NCI-H2029 (cell line): ENCODE results near the gene POU3F3.

Experiments used
- DNase-seq: peaks from one replicate; lab custom pipeline; 2025; lab: John Stamatoyannopoulos, UW

The POU3F3 gene

DNA sequence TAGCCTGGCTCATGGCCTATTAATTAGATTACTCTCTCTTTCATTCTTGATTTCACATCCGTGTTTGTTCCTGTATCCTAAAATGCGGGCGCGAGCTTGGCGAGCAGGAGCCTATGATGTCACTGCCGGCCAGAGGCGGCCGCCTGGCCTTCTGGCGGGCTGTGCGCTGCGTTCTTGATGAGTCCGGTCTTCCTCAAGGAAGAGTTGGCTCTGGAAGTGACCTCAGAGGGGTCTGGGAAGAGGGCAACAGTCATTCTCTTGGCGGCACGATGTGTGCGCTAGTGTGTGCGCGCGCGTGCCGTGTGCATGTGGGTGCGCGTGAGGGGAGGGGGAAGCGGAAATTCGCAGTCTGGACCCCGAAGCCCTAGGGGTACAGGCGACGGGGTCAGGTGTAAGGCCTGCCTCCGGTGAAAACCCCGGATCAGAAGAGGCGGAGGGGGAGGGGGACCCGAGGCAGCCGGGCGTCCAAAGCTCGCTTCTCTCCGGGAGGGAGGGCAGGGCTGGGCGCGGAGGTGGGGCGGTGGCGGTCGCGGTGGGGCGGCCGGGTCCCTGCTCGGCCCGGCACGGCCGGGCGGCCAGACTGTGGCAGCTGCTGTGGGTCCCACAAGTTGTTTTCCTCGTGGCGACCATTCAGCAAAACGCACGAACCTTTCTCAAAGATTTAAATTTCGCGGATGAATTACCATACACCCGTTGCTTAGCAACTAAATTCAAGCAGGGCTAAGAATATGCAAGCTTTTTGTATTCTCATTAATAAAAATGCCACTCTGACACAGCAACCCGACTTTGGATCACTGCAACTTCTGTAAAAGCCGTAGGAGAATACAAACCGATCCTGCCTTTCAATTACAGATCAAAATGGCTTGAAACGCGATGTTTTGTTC is 8.4 kb downstream of the POU3F3 start:
- DNase-seq, result no peak

DNA sequence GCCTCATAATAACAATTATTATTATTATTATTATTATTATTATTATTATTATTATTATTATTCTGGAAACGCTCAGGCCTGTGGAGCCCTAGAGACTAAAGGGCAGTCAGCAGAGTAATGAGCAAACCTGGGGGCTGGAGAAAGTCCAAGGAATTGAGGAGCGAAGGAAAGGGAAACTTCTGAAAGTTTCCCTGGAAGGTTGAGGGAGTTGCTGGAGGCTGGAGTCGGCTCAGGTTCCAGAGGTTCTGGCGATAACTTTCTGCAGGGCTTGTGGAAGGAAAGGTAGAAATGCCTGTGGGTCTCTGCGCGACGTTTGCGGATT is 9.2 kb downstream of the POU3F3 start:
- DNase-seq, result no peak

DNA sequence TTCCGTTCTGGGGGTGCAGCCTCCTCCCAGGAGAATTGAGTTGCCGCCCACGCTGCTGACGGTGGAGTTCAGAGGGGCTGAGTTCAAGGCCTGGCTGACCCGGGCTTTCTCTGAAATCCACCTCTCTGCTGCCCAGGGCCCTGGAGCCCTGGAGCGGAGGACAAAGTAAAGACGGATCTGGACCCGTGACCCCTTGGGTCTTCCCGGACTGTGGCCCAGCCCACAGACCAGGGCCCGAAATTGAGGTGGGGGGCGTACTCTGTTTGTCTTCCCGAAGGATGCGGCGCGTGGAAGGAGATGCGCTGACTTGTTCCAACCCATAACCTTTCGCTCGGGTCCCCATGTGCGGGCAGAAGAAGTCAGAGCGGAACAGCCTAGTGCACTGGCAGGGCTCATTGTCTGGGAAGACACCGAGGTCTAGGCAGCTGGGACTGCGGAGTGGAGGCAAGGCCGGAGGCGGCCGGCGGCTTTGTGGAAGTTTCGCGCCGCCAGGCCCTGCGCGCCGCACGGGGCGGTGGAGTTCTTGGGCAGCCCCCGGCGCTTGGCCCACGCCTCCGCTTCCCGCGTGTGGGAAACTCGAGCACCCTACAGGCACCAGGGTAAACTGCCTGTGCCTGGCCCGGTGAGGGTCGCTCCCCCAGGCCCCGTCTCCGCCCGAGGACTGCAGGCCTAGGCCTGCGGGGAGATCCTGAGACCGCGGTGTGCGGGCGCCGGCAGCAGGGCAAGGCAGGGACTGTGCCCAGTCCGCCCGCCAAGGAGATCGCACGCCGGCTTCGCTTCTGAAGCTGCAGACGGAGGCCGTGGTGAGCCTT is 9.8 kb downstream of the POU3F3 start:
- DNase-seq, result no peak

DNA sequence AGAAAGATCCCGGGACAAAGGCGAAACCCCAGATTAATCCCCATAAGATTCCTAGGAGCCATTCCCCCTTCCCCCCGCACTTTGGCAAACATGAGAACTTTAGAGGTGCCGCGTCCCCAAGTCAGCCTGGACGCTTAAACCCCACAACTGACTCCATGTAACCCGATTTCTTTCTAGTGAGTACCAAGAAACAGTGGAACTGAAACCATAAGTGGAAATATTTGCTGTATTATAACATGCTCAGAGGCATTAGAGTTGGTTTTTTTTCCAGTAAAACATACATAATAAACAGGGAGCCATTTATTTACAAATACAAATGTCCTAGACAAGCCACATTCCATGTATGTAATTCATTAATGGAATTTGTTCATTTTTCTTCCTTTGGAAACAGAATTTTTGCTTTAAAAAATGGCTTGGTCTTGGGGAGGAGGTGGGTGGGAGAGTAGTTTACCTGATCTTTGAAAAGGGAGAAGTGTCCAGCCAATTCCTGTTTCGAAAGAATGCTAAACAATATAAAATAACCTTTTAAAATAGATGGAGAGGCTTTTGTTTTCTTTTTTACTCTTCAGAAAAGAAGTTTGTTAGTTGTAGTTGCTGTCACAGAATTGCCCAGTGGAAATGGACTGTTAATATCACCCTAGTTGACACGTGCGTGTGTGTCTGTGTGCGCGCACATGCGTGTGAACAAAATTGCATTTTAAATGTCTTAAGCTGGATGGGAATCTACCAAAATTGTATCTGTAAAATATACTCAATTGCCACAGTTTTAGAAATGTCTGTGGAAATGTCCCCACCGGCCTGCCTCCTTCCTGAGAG is 10.6 kb downstream of the POU3F3 start:
- no peak for DNase-seq

DNA sequence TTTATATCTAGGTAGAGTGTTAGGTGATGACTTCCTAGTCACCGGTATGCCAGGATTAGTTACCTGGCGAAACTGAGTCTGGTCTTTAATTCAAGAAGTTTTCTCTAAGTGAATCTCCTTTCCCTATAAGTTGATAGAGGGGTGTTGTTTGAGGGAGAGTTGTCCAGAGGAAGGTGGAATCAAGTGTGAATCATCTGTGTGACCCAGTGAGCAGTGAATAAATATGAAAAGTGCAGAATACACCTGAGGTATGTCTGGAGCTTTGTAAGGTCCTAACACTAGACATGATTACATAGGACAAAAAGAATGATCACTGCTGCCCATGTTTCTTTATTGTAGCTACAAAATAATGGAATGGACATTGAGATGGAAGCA is 11.2 kb downstream of the POU3F3 start:
- no peak for DNase-seq

DNA sequence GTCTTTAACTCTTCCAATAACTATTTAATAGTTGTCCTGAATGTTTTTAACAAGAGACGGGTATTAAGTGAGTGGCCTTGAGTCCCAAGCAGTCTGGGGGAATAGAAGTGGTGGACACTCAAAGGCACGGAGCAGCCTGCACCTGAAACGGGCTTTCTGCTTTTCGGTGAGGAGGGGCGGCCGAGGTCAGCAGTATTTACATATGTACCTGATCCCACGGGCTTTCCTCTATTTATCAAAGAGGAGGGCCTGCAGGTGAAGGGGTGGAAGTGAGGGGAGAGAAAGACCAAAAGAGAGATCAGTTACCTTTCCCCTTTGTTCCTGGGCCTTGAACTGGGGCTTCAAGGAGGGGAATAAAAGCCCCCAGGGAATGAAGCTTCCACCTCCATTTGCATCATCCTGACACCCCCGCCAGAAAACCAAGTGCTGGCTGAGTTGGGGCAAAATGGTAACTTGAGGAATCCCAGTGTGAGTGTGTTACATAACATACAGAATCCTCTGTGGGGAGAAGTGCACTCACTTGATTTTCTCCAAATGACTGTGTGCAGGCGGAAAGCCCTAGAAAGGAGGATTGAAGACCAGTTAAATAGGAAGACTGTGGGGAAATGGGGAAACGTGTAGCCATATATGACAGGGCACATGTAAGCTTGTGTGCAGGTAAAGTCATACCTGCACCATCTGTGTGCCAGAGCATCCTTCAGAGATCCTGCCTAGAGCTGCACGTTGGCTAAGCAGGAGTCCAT is 12.4 kb downstream of the POU3F3 start:
- DNase-seq, result no peak

DNA sequence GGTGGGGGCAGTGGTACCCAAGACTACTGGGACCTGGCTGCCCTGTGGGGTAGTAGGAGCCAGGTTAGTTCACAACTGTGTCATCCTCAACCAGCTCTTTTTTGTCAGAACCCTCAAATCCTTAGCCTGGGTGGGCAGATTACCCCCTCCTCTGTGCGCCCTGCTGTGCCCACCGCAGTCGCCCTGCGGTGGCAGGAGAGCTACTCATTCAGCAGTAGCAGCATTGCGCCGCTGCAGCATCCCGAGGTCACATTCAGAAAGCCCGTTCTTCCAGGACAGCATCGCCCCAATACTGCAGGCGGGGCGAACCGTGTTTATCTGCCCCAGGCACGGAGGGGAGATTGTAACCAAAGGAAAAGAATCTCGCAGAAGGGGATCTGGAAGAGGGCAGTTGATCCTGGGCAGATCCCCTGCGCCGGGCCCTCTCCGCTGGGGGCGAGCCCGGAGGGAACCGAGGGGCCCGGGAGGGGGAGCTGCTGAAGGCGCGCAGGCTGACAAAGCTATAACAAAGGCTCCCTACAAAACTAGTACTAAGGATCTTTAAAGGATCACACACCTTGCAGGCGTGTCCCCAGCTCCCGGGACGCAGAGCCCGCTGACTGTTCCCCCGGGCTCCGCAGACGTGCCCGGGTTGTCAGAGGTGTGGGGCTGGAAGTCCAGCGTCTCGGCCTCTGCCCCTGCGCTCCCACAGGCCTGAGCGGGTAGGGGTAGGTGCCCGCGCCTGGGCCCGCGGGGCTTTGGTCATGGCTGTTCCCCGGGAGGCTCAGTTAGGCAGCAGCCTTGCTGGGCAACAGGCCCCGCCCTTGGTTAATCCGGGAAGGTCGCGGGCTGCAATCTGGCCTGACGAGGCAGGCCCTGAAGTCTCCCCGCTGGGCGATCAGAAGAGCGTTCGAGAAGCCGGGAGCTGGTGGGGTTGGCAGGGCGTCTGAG is 13.2 kb downstream of the POU3F3 start:
- no peak for DNase-seq

DNA sequence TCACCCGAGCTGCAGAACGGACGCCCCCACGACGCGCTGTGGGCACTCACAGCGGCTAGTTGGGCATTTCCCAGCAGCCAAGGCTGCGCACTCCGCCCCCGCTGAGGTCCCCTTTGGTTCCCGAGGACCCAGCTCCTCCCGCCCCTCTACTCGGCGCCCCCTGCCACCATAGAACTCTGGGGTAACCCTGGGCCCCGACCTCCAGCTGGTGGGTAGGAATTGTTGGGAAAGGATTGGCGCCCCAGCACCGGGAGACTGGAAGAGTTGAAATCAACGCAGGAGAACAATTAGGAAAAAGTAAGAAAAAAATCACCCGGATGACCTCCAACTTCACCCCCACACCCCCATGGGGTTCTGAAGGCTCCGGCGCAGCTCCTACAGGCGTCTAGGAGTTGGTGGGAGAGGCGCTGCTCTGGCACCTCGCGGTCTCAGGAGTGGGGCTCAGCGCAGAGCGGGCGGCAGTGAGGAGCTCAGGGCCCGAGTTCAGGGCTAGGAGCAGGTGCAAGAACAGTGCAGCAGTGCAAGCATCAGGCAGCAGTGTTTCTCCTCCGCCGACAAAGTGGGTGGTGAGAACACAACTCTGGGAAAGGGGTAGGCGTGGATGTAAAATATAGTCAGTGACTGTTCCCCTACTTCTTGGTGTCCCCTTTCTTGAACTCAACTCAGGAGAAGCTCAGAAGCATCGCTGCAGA is 14.0 kb downstream of the POU3F3 start:
- DNase-seq, result no peak

DNA sequence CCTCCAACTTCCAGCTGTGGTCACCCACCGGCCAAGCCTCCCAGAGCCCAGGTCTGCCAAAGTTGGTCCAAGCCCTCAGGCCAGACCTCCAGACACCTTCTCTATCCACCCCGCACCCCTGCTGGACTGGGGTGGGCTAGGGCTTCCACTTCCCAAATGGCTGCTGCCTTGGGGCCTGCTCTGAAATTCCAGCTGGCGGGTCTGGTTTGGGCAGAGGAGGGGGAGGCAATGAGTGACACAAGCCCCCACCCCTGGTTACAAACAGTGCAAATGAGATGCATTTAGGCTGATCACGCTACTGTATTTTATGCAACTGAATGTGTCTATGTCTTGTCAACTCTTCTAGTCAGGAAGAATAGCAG is 14.6 kb downstream of the POU3F3 start:
- DNase-seq, result no peak

DNA sequence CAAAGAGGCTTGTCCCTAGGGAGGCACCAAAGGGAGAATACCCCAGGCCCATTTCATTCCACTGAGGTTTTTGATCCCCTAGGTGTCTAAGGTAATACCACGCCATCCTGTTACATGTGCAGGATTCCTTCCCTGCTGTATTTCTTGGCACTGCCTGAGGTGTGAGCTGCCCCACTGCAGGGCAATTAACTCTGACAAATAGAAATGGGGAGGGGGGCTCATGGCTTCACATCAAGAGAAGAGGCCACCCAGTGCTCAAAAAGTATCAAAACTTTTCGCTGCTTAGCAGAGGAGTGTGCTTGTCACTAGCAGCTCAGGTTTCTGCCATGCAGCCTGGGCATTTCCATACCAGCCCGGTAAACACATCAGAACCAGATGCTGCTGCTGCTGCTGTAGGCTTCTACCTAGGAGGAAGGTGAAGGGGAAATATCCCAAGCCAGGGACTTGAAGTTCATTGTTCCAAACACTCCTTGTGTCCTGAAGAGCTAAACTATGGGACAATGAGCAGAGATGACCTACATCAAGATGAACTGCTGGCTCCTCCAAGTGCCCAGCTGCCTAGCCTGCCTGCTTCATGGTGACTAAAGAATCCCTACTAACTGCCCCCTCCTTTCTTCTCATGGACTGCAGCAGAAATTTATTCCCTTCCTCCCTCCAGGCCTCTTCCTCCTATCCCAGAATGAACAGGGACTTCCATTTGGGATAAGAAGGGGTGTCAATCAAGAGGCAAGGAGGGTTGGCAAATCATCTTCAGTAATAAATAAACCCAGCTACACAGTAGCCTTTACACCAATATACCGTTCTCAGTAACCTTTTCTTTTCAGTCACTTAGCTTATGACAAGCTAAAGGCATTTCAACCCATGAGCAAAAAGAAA is 16.4 kb downstream of the POU3F3 start:
- no peak for DNase-seq

DNA sequence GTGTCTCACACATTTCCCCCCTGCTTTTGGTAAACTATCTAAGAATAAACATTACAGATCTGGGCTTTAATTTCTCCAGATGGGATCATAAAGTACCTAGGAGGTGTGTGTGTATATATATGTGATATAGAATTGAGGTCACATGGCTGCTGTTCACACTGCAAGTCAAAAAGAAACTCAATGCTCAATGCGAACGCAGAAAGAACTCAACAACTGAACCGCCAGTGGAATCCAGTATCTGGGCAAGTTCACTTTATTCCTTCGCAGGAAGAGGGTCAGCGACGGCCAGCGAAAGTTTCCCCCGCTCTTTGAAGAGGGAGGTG is 17.7 kb downstream of the POU3F3 start:
- no peak for DNase-seq

DNA sequence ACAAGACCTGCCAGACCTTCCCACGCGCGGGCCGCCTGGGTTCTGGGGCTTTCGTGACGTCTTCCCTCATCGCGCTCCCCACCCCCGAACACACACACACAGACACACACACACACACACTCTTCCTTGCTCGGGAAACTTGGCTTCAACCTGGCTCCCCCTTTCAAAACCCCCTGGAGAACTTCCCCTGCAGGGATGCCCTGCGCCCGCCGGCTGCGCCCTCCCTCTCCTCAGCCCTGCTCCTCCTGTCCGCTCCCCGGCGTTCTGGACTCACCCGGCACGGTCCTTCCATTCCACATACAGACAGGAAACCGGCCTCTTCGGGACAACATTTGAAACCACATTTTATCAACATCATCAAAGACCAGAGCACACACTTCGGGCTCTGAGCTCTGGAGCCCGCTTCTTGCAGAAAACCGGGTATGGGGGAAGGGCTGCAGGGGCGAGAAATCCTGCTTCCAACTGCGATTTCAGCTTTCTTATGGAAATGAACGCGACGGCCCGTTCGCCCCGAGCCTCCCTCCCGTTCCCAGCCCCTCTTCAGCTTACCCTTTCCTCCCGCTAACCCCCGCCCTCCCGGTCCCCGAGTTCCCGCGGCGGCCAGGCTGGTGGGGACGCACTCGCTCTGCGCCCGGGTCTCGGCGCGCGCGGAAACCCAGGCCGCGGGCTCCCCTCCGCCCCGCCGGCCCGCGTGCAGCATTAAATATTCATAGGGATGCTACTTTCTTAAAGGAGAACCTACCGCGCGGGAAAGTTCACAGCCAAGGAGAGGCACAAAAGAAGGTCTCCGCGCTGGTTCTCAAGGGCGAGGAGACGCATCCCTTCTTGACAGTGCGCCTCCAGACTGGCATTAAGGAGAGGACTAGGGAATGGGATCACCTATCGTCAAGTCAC is 18.3 kb downstream of the POU3F3 start:
- DNase-seq, result no peak

DNA sequence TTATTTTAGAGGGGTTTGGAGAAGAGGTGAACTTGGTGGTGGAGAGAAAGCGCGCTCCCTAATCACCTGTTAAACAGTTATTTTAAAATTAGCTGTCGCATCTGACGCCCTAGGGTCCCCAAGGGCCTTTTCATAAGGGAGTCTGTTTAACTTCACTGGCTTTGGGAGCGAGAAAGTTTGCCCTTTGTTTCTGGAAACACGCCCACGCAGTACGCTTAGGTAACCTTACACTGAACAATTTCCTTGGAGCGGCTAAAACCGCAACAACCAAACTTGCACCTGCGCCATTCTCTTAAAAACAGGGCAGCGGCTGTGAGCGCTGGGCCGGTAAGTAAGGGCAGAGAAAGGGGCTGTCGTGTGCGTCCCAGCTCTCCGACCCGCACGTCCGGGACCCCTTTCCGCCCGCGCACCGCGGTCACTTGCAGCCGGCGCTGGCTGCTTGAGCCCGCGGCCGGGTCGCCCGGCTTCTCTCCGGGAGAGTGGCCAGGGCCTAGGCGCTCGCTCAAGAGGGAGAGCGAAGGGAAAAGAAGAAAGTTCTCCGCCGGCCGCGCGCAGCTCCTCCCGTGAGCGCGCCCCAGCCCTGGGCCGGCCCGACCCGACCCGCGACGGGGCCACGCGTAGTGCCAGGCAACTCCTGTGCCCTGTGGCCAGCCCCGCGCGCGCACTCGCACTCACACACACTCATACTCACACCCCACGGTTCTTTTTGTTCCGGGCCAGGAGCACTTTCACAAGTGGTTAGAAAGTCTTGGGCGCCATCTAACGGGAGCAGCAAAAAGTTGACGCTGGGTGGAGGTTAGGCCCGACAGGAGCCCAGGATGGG is 19.2 kb downstream of the POU3F3 start:
- no peak for DNase-seq

DNA sequence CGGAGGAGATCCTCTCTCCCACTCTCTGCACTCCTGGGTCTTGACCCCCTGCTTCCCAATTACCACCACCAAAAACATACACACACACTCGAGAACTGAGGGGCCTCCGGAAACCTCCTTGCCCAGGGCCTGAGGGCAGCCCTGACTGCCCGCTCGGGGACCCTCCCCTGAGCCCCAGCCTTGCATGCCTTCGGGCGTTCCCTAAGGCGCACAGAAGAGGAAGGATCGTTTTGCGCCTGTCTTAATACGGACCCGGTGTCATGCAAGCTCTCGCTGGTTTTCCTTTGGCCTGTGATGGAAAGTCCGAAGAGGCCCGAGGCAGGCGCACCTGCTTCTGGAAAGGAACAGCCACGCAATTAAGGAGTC is 19.8 kb downstream of the POU3F3 start:
- no peak for DNase-seq

DNA sequence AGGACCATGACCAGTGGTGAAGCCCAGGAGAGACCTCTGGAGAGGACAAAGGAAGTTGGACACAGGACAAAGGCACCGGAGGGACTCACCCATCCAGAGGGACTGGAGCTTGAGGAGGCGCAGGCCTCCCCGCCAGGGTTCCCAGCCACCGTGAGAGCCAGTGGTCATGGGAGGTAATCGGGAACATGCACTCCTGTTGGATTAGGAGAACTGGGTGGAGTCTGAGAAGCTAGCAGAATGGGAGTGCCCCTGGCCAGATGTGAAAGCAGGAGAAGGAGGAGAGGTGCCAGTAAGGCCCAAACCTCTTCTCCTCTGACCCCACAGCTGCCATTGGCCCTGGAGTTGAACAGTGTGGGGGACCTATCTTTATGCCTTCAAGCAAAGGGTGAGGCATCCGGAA is 20.3 kb downstream of the POU3F3 start:
- DNase-seq, result no peak

DNA sequence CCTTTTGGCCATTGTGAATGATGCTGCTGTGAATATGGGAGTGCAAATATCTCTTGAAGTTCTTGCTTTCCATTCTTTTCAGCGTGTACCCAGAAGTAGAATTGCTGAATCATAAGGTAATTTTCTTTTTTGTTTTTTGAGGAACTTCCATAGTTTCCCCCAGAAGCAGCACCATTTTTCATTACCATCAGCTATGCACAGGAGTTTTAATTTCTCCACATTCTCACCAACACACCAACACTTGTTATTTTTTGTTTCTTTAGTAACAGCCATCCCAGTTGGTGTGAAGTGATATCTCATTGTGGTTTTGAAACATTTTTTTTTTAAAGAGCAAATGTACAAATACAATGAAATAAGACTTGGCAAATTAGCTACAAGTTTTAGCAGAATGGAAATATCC is 21.3 kb downstream of the POU3F3 start:
- no peak for DNase-seq
